Tibial nerve (tissue), 3 donors: ENCODE measurements around the gene HMX2.

Experiments
- POLR2A ChIP-seq, 2 donors: fragments of 450-650 bp; IDR thresholded peaks; one replicate each; pipeline ENCODE4 v1.6.1; 2017; ENCODE audit warnings: antibody characterized with exemption in 2 of 2, mild to moderate bottlenecking in 2 of 2, moderate library complexity in 2 of 2
- TF ChIP-seq, protein P1 (sequence below), 5 experiments: fragments of 200-600 bp in 3 of 5; fragments of 450-650 bp in 2 of 5; sonication (generic) in 3 of 5; IDR thresholded peaks; one replicate each; pipeline ENCODE4 v1.5.1; 2016 to 2019; ENCODE audit warnings: antibody characterized with exemption in 5 of 5, mild to moderate bottlenecking in 3 of 5, moderate library complexity in 2 of 5

DNA sequence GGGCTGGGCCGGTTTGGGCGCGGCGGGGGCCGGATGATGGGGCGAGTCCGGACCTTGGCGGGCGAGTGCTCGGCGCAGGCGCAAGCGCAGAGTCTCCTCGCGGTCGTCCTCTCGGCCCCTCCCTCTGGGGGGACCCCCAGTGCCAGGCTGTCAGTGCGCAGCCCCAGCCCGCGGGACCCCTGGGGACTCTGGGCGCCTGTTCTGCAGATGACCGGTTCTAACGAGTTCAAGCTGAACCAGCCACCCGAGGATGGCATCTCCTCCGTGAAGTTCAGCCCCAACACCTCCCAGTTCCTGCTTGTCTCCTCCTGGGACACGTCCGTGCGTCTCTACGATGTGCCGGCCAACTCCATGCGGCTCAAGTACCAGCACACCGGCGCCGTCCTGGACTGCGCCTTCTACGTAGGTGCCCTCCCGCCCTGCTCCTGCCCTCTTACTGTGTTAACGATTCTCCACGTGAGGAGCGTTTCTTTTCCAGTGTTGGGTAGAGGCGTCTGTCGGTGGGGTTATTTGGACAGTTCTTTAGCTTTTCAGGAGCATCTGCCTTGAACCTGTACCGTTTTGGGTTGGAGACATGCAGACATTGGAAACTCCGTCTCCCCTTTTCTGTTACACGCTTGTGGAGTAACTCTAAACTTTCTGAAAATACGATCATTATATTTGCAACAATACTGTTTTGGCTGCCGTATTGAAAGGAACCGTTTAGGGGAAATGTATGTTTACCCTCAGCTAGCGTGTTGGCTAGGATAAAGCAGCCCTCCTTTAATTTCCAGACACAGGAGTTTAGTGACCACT is 7.0 kb downstream of the HMX2 start:
- no peak for TF ChIP-seq POLR2A (IDR thresholded peaks at IDR 0.05)
- TF ChIP-seq, protein P1, sequence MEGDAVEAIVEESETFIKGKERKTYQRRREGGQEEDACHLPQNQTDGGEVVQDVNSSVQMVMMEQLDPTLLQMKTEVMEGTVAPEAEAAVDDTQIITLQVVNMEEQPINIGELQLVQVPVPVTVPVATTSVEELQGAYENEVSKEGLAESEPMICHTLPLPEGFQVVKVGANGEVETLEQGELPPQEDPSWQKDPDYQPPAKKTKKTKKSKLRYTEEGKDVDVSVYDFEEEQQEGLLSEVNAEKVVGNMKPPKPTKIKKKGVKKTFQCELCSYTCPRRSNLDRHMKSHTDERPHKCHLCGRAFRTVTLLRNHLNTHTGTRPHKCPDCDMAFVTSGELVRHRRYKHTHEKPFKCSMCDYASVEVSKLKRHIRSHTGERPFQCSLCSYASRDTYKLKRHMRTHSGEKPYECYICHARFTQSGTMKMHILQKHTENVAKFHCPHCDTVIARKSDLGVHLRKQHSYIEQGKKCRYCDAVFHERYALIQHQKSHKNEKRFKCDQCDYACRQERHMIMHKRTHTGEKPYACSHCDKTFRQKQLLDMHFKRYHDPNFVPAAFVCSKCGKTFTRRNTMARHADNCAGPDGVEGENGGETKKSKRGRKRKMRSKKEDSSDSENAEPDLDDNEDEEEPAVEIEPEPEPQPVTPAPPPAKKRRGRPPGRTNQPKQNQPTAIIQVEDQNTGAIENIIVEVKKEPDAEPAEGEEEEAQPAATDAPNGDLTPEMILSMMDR (IDR thresholded peaks at IDR 0.05) = no peak
